Ovary (tissue), 3 donors: ENCODE measurements around the gene DHRS1.

Experiments
- EP300 ChIP-seq: sonication (generic); formaldehyde crosslinking; IDR thresholded peaks from one replicate; pipeline ENCODE4 v1.6.1; 2017; ENCODE audit warnings: antibody characterized with exemption
- POLR2A ChIP-seq: fragments of 450-650 bp; IDR thresholded peaks from one replicate; pipeline ENCODE4 v1.6.1; 2017; ENCODE audit warnings: antibody characterized with exemption, mild to moderate bottlenecking, moderate library complexity
- TF ChIP-seq, protein P1 (sequence below), 3 donors: fragments of 450-650 bp in 2 of 3; fragments of 200-600 bp in 1 of 3; IDR thresholded peaks; one replicate each; pipeline versions ENCODE4 v1.5.1 to v1.8.0; 2016 to 2022; ENCODE audit warnings: antibody characterized with exemption in 3 of 3, mild to moderate bottlenecking in 1 of 3
- donor health status: DM: no; HTN: no; CAD: no.

DNA sequence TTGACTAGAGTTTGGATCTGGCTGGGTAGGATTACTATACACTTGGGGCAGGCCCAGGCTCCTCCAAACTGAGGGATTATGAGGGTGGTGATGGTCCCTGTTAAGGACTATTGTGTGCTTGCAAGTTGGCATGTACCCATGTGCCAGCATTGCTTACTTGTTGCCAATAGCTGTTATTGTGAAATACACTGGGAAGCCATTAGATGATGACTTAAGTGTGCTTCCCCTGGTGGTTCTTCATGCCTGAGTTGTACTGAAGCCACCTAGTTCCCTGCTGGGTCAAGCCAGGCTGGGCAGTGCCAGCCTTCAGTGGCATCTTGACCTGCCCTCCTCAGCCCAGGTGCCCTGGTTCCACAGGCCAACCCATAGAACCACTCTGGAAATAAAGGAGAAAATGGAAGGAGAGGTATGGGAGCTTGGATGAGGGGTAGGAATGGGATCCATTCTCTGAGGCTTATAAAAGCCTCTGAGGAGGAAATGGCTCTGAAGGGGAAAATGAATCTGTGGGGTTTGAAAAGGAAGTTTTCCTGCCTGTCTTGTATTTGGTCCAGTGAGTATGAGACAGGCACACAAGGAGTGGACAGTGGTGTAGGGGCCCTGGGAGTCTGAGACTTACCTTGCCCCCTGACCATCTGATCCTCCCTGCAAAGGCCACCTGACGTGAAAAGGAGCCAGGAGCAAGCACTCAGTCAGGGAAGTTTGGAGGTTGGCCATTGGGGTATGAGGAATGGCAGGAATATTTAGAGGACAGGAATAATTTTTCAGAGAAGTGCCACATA, 12.4 kb upstream of the DHRS1 start:
- TF ChIP-seq POLR2A (no peak), EP300 (no peak)
- TF ChIP-seq, protein P1, sequence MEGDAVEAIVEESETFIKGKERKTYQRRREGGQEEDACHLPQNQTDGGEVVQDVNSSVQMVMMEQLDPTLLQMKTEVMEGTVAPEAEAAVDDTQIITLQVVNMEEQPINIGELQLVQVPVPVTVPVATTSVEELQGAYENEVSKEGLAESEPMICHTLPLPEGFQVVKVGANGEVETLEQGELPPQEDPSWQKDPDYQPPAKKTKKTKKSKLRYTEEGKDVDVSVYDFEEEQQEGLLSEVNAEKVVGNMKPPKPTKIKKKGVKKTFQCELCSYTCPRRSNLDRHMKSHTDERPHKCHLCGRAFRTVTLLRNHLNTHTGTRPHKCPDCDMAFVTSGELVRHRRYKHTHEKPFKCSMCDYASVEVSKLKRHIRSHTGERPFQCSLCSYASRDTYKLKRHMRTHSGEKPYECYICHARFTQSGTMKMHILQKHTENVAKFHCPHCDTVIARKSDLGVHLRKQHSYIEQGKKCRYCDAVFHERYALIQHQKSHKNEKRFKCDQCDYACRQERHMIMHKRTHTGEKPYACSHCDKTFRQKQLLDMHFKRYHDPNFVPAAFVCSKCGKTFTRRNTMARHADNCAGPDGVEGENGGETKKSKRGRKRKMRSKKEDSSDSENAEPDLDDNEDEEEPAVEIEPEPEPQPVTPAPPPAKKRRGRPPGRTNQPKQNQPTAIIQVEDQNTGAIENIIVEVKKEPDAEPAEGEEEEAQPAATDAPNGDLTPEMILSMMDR (IDR thresholded peaks at IDR 0.05), result no peak
